GM12864 (cell line): ENCODE results near the gene TSTD1.
"Not testable (repeated sequence)": the region's sequence is repeated elsewhere in the genome, so short reads cannot be mapped to it uniquely, and the experiment has no call there.

Source experiments
- DNase-seq: peaks from one replicate; pipeline ENCODE4 v3.0.0-alpha.2; 2011; ENCODE audit warnings: low read depth
- H3K4me3 ChIP-seq: 2 replicates; pipeline ENCODE4 v1.5.1; 2011; ENCODE audit warnings: mild to moderate bottlenecking, low read depth, low read length, control low read depth
- TF ChIP-seq, protein P1 (sequence below): IDR thresholded peaks from 2 replicates; pipeline ENCODE4 v1.5.1; 2011; ENCODE audit warnings: low read depth, mild to moderate bottlenecking, moderate library complexity, low read length, control low read depth, inconsistent platforms; ENCODE audit errors: missing control alignments

TSTD1 gene

DNA sequence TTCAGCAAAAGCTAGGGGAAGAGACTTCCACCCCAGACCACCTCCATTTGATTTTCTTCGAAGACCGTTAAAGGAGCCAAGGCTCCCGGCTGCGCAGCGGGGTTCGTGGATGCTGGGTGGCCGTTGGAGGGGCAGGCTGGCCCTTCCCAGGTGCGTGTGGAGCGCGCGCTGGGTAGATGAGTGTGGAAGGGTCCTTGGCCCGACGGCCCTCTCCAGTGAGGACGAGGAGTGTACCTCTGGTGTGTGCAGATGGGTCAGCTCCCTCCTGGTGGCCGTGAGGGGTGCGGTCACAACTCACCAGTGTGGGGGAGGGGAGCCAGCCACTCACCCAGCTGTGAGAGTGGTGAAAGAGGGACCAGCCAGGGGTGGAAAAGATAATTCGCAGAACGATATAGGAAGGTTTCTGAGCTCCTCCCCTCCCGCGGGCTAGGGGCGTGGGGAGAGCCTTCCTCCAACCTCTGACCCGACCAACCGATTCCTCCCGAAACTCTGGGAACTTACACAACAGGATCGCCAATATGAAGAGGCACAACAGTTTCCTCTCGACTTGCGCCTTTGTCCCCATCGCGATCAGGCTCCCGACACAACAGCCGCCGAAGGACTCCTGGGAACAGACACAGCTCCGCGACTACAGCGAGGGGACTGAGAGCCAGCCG is 18.1 kb downstream of the TSTD1 start, which contains the start of gene F11R:
Gene F11R (minus strand): TSS at position 644 of the 656 bp plus-strand sequence. CDS start 79 bp downstream, at position 565.
- no peak for DNase-seq
- peak within 1 kb of the TSS; percentile 62 for H3K4me3 ChIP-seq
- TF ChIP-seq, protein P1, sequence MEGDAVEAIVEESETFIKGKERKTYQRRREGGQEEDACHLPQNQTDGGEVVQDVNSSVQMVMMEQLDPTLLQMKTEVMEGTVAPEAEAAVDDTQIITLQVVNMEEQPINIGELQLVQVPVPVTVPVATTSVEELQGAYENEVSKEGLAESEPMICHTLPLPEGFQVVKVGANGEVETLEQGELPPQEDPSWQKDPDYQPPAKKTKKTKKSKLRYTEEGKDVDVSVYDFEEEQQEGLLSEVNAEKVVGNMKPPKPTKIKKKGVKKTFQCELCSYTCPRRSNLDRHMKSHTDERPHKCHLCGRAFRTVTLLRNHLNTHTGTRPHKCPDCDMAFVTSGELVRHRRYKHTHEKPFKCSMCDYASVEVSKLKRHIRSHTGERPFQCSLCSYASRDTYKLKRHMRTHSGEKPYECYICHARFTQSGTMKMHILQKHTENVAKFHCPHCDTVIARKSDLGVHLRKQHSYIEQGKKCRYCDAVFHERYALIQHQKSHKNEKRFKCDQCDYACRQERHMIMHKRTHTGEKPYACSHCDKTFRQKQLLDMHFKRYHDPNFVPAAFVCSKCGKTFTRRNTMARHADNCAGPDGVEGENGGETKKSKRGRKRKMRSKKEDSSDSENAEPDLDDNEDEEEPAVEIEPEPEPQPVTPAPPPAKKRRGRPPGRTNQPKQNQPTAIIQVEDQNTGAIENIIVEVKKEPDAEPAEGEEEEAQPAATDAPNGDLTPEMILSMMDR: no peak

DNA sequence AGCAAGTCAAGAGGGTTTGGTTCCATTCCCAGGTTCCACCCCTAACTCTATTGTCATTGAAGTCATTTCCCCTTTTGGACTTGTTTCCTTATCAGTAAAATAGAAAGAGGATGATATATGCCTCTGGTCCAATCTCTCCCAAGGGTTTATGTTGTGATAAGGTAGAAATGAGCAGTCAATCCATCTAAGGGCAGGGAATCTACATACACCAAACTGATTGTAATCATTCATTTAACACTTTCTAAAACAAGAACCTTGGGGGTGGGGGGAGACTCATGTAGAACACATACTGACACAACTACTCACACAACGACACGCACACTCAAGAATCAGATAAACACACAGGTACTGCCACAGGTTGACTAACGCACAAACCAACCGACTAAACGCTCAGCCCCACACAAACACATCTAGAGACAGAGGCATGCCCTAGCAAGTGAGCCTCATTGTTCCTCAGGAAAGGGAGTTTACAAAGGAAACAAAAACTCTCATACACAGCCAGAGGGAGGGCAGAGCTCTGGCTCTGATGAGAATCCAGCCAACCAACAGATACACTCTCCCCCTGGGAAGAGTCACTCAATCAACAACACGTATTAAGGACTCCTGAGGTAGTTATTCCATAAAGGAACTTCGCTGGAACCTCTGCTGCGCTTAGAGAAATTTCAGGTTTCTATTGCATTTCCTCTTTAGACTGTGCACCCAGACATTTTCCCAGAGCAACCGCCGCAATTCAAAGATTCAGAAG is 18.8 kb downstream of the TSTD1 start:
- H3K4me3 ChIP-seq: peak overlapping the region; percentile 62
- no peak for DNase-seq
- TF ChIP-seq, protein P1: no peak

DNA sequence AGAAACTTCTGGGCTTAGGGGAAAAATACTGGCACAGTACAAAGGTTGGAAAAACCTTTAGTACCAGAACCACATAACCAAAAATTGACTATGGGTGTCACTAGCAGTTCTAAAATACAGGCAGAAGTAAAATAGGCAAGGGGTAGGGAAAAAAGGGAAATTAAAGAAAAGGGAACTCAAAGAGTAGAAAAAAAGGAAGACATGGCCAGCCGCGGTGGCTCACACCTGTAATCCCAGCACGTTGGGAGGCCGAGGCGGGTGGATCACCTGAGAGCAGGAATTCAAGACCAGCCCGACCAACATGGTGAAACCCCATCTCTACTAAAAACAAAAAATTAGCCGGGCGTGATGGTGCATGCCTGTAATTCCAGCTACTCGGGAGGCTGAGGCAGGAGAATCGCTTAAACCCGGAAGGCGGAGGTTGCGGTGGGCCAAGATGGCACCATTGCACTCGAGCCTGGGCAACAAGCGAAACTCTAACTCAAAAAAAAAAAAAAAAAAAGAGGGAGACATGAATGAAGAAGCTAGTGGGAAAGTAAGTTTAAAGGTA is 19.6 kb downstream of the TSTD1 start:
- DNase-seq, H3K4me3 ChIP-seq: not testable (repeated sequence)

DNA sequence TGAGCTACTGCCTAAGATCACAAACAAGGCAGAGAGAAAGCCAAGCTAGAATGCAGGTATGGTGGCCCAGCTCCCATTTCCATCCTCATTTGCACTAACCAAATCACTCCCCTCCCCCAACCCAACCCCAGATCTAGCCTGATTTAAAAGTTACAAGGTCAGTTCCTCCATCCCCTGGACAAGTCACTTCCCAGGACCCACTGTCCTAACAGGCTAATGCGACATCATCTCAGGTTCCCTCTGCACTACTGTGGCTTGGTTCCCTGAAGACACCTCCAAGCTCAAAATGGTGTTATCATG is 20.2 kb downstream of the TSTD1 start:
- DNase-seq: no peak
- TF ChIP-seq, protein P1: no peak
- H3K4me3 ChIP-seq: no peak overlapping the region

DNA sequence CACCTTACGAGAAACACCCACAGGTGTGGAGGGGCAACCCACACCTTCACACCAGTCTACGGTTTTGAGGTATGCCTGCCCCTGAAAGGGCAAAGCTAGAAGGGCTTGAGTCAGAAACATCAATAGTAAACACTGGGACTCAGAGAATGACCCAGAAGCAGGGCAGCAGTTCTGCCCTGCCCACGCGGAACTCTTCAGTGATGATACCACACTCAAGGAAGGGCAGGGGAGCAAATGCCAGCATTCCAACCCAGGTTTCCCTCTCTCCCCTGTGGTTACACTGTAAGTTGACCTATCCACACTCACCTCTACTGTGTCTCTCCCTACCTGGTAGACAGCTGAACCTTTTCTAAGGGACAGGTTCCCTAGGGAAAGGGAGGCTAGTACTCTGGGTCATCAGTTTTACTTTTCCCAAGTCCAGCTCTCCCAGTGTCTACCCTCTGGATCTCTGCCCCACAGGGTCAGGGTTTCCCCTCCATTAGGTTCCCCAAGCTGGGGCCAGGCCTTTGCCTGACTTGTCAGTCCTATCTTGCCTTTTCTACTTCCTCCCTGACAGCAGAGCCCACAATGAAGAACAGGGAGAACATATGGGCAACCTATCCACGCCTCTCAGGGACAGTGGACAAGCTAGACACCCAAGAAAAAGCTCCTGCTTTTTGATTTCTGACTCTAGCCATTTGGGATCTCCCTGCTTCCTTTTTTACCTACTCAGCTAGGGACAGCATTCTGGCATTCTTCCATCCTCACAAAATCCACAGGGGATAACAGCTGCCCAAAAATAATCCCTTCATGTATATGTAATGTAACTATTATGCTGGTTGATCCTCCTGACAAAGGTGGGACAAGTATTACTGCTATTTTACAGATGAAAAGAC is 20.8 kb downstream of the TSTD1 start:
- H3K4me3 ChIP-seq: no peak overlapping the region
- no peak for DNase-seq

DNA sequence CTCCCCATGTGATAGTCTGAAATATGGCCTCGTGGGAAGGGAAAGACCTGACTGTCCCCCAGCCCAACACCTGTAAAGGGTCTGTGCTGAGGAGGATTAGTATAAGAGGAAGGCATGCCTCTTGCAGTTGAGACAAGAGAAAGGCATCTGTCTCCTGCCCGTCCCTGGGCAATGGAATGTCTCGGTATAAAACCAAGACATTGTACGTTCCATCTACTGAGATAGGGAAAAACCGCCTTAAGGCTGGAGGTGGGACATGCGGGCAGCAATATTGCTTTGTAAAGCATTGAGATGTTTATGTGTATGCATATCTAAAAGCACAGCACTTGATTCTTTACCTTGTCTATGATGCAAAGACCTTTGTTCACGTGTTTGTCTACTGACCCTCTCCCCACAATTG is 21.6 kb downstream of the TSTD1 start:
- not testable (repeated sequence) for H3K4me3 ChIP-seq, DNase-seq

More for the DNA sequence above, 20.8 kb downstream of the TSTD1 start:
- TF ChIP-seq, protein P1: no peak

DNA sequence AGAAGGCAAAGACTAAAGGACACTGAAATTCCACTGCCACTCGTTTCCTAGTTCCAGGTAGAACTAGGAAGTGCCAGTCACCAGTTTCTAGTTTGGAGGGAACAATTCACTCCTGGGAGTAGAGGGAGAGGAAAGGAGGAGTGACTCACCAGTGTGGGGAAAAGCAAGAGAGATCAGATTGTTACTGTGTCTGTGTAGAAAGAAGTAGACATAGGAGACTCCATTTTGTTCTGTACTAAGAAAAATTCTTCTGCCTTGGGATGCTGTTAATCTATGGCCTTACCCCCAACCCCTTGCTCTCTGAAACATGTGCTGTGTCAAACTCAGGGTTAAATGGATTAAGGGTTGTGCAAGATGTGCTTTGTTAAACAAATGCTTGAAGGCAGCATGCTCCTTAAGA is 22.1 kb downstream of the TSTD1 start:
- H3K4me3 ChIP-seq, DNase-seq: not testable (repeated sequence)

DNA sequence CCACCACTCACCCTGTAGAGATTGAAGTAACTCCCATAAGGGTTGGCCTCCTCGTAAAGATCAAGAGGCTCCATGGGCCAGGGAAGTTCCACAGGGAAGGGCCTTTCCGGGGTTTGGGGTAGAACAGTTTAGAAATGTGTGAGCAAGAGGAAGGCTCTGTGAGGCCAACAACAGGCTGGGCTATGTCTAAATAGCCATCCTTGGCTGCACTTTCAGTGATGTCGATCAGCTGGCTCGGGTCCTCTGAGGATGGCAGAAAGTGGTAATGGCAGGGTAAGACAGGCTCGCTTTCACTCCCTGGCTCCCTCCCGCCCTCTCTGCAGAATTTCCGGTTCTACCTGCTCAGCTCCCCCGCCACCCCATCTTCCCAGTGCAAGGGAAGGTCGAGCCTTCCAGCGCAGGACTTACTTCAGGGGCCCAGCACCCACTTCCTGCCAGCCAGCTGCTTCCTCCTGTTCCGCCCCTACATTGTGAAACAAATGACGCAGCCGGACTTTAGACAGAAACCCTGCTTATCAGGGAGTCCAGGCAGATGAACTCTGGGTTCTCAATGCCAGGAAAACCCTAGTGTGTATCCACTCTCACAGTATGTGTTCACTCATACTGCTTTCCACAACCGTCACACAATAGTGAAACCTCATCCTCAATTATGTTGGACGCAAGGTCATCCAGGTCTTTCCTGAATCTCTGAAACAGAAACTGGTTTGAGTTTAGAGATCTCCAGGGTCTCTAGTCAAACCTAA is 25.1 kb downstream of the TSTD1 start:
- peak; percentile 77 for DNase-seq
- TF ChIP-seq, protein P1: no peak
- peak overlapping the region; percentile 40 for H3K4me3 ChIP-seq
